Tibial nerve (tissue), 3 donors: ENCODE measurements around the gene RRP36.

Experiments
- CTCF ChIP-seq, 5 experiments: fragments of 200-600 bp in 3 of 5; fragments of 450-650 bp in 2 of 5; sonication (generic) in 3 of 5; IDR thresholded peaks; one replicate each; pipeline ENCODE4 v1.5.1; 2016 to 2019; ENCODE audit warnings: antibody characterized with exemption in 5 of 5, mild to moderate bottlenecking in 3 of 5, moderate library complexity in 2 of 5
- POLR2A ChIP-seq, 2 donors: fragments of 450-650 bp; IDR thresholded peaks; one replicate each; pipeline ENCODE4 v1.6.1; 2017; ENCODE audit warnings: antibody characterized with exemption in 2 of 2, mild to moderate bottlenecking in 2 of 2, moderate library complexity in 2 of 2

- TF ChIP-seq POLR2A (IDR thresholded peaks at IDR 0.05) = no peak
- TF ChIP-seq CTCF (IDR thresholded peaks at IDR 0.05) = no peak
Measured at GRCh38 chr6:43020847-43021246, 576 bp upstream of the RRP36 start.
